Thyroid gland (tissue), 4 donors: ENCODE results near the gene ZNF878. TPM values are rescaled to one million over a fixed set of nuclear protein-coding genes. Genes with fewer than 3 reads are reported as not detected.
"Not testable (repeated sequence)": the region's sequence is repeated elsewhere in the genome, so short reads cannot be mapped to it uniquely, and the experiment has no call there.

Experiments
- DNase-seq, 2 donors: peaks; one replicate each; pipeline ENCODE4 v3.0.0-alpha.2; 2019
- H3K27ac ChIP-seq, 3 donors: fragments of 200-600 bp; sonication (generic); 1 replicate in 2 of 3; 2 replicates in 1 of 3; pipeline ENCODE4 v1.5.1; 2016 to 2019; ENCODE audit warnings: mild to moderate bottlenecking in 1 of 3, moderate library complexity in 1 of 3
- H3K27me3 ChIP-seq: fragments of 200-600 bp; sonication (generic); one replicate; pipeline ENCODE4 v1.5.1; 2019
- H3K36me3 ChIP-seq, 2 donors: fragments of 200-600 bp; sonication (generic); one replicate each; pipeline ENCODE4 v1.5.1; 2016 to 2019
- H3K4me1 ChIP-seq, 2 donors: fragments of 200-600 bp; sonication (generic); one replicate each; pipeline ENCODE4 v1.5.1; 2017 to 2019
- H3K4me3 ChIP-seq, 3 donors: fragments of 200-600 bp; sonication (generic); replicated peaks in 1 of 3; 1 replicate in 2 of 3; 2 replicates in 1 of 3; pipeline ENCODE4 v1.5.1; 2016; ENCODE audit warnings: mild to moderate bottlenecking in 1 of 3
- H3K9me3 ChIP-seq: fragments of 200-600 bp; sonication (generic); one replicate; pipeline ENCODE4 v1.5.1; 2017
- CTCF ChIP-seq, 6 experiments: fragments of 200-600 bp in 3 of 6; fragments of 450-650 bp in 3 of 6; sonication (generic) in 3 of 6; IDR thresholded peaks; one replicate each; pipeline ENCODE4 v1.5.1; 2016 to 2019; ENCODE audit warnings: antibody characterized with exemption in 6 of 6, mild to moderate bottlenecking in 2 of 6, inconsistent platforms in 1 of 6, moderate library complexity in 1 of 6
- POLR2A ChIP-seq, 2 donors: fragments of 450-650 bp; IDR thresholded peaks; one replicate each; pipeline ENCODE4 v1.6.1; 2017; ENCODE audit warnings: antibody characterized with exemption in 2 of 2, mild to moderate bottlenecking in 2 of 2, moderate library complexity in 1 of 2
- WGBS, 2 donors: methylation state at CpG; one replicate each; pipeline ENCODE4 v1.1.5; 2017; 5-methylcytosine and 5-hydroxymethylcytosine counted together
- intact Hi-C: fragments of 100-400 bp; cut with DNase I; formaldehyde crosslinking; loops from one replicate; pipeline ENCODE4 v1.15.1; 2023
- total RNA-seq, 4 donors: library from RNA; depleted of rRNA; stranded (reverse); fragments of >200 nt; gene quantifications; one replicate each; pipeline ENCODE4 v1.2.3, GENCODE V29; 2016

Gene ZNF878
- total RNA-seq, 4 donors from 2014 or later, result 0.22 to 0.67 (median 0.33) TPM

DNA sequence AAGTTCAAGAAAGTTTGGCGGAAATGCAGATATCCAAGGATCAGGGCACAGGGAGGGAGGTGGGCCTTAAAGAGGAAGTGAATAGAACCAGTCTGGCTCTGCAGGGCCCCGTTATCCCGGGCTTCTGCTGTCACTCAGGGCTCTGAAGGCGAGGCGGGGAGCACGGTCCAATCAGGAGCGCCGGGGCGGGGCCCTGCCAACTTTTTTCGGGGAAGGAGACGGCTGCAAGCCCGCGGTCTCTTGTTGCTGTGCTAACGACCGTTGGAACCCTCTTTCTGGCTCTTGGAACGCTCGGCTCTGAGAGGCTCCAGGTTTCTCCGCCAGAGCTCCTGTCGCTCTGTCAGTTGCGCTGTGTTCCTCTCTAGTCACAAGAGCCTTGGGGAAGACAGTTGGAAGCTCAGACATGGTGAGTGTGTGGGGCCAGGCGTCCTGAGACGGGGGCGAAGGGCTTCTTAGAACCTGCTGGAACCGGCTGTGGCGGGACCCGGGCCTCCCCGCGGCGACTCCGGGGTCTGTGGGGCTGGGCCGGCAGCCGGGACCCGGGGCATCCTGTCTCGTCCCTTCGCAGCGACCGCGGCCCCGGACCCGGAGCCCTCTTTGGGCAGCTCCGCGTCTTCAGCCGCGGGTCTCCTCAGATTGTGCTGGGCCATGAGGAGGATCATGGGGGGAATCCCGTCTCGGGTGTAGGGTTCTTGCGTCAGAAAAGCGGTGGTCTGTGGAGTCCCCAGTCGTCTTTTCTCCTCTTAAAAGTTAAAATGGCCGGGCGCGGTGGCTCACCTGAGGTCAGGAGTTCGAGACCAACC lies 39.5 kb upstream of the ZNF878 start:
- DNase-seq, result peak; percentile 88 to 92
- intact Hi-C loops, result no loop called here
- TF ChIP-seq CTCF (IDR thresholded peaks at IDR 0.05) (no peak), POLR2A (IDR thresholded peaks at IDR 0.05) (peak in 1 of 2 donors; percentile 68)
- no peaks in the 10 kb centered on the region for H3K27me3 ChIP-seq
- H3K36me3 ChIP-seq, result no peaks in the 10 kb centered on the region
- 1% methylated on average over 24 to 50 of the region's 53 CpGs for WGBS, 2 donors
- H3K4me1 ChIP-seq, result peaks cover 0 to 9% of the 10 kb centered on the region in 2 donors
- peak overlapping the region; percentile 19 to 73 (median 28) for H3K27ac ChIP-seq
- no peaks in the 10 kb centered on the region for H3K9me3 ChIP-seq
- H3K4me3 ChIP-seq, result peak overlapping the region; percentile 10 to 55 (median 31)

DNA sequence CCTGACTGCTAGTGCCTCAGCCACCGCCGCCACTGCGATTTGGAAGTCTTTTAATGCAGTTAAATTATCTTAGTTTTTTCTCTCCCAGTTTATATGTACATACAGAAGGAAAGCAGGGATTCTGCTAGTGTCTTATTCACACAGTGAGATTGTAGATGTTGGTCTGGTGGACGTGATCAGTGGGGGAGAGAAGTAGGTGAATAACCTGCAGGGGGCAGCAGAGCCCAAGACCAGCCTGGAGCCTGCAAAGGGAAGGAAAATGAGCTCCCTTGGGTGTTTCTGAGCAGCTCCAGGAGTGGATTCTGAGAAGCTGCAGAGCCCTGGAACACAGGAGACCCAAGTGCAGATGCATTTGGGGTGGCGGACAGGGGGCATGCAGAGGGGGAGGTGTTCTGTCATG lies 38.0 kb upstream of the ZNF878 start:
- no peak overlapping the region for H3K4me3 ChIP-seq
- intact Hi-C loops, result no loop called here

GRCh38 chr19:12085074-12085818 lies 32.5 kb upstream of the ZNF878 start:
- H3K4me1 ChIP-seq, result no peaks in the 10 kb centered on the region
- WGBS, 2 donors, result 93% methylated on average over 5 of the region's 5 CpGs
- H3K4me3 ChIP-seq, result no peak overlapping the region
- H3K27me3 ChIP-seq, result no peaks in the 10 kb centered on the region
- intact Hi-C loops, result no loop called here
- no peak for DNase-seq
- no peaks in the 10 kb centered on the region for H3K36me3 ChIP-seq
- no peak overlapping the region for H3K27ac ChIP-seq
- no peak for TF ChIP-seq POLR2A (IDR thresholded peaks at IDR 0.05)
- no peak for TF ChIP-seq CTCF (IDR thresholded peaks at IDR 0.05)
- H3K9me3 ChIP-seq, result no peaks in the 10 kb centered on the region

More for the DNA sequence above, 38.0 kb upstream of the ZNF878 start:
- Histone ChIP-seq H3K27me3 (no peaks in the 10 kb centered on the region), H3K27ac (no peak overlapping the region), H3K9me3 (no peaks in the 10 kb centered on the region), H3K36me3 (no peaks in the 10 kb centered on the region), H3K4me1 (peaks cover 0 to 9% of the 10 kb centered on the region in 2 donors)
- WGBS, 2 donors, result 46% methylated on average over 5 of the region's 5 CpGs
- DNase-seq, result peak; percentile 61 to 67
- no peak for TF ChIP-seq POLR2A (IDR thresholded peaks at IDR 0.05)
- peak in 5 of 6 experiments; percentile 21 to 64 (median 43) for TF ChIP-seq CTCF (IDR thresholded peaks at IDR 0.05)

DNA sequence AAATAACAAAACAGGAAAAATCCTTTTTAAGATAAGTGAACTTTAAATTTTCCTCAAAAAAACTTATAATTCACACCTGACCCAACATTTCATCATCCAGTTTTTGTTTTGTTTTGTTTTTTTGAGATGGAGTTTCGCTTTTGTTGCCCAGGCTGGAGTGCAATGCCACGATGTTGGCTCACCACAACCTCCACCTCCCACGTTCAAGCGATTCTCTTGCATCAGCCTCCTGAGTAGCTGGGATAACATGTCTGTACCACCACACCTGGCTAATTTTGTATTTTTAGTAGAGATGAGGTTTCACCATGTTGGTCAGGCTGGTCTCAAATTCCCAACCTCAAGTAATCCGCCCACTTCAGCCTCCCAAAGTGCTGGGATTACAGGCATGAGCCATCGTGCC lies 30.6 kb upstream of the ZNF878 start:
- H3K4me1 ChIP-seq, intact Hi-C loops, H3K27me3 ChIP-seq, DNase-seq, H3K4me3 ChIP-seq, H3K36me3 ChIP-seq, H3K27ac ChIP-seq, H3K9me3 ChIP-seq: not testable (repeated sequence)
- WGBS, 2 donors, result 95% methylated on average over 6 of the region's 6 CpGs

- no peaks in the 10 kb centered on the region for H3K9me3 ChIP-seq
- WGBS, 2 donors, result 77 to 95% methylated on average over 3 of the region's 3 CpGs
- intact Hi-C loops, result loop anchor here (10.0 kb wide), 1 partner anchor 163 kb away; no protein-coding TSS in a partner anchor
- H3K4me1 ChIP-seq, result no peaks in the 10 kb centered on the region
- peaks cover 35 to 50% of the 10 kb centered on the region in 2 donors for H3K36me3 ChIP-seq
- H3K27me3 ChIP-seq, result no peaks in the 10 kb centered on the region
- DNase-seq, result no peak
- TF ChIP-seq CTCF (IDR thresholded peaks at IDR 0.05), result no peak
- no peak for TF ChIP-seq POLR2A (IDR thresholded peaks at IDR 0.05)
- no peak overlapping the region for H3K27ac ChIP-seq
- H3K4me3 ChIP-seq, result no peak overlapping the region
Observed at GRCh38 chr19:12077375-12077774, 24.6 kb upstream of the ZNF878 start.

- not testable (repeated sequence) for H3K4me3 ChIP-seq, H3K27ac ChIP-seq, H3K4me1 ChIP-seq, H3K9me3 ChIP-seq, DNase-seq, H3K27me3 ChIP-seq
- H3K36me3 ChIP-seq, result peaks cover 35 to 50% of the 10 kb centered on the region in 2 donors
- 91 to 93% methylated on average over 3 of the region's 3 CpGs for WGBS, 2 donors
- intact Hi-C loops, result loop anchor here (10.0 kb wide), 1 partner anchor 162 kb away; no protein-coding TSS in a partner anchor
Observed at GRCh38 chr19:12076331-12076730, 23.6 kb upstream of the ZNF878 start.
